Right lobe of liver (tissue), 4 donors: ENCODE measurements around the gene TRAPPC12.

Experiments used
- POLR2A ChIP-seq: fragments of 450-650 bp; IDR thresholded peaks from one replicate; pipeline ENCODE4 v1.6.1; 2017; ENCODE audit warnings: antibody characterized with exemption, mild to moderate bottlenecking
- TF ChIP-seq, protein P1 (sequence below), 4 donors: fragments of 200-600 bp in 3 of 4; fragments of 450-650 bp in 1 of 4; IDR thresholded peaks; one replicate each; pipeline versions ENCODE4 v1.5.1 to v1.8.0; 2016 to 2022; ENCODE audit warnings: antibody characterized with exemption in 4 of 4, mild to moderate bottlenecking in 2 of 4
- donor health status: DM: no; HTN: no; CAD: no.
- donor health status: DM: no; HTN: no; CAD: no.
- donor health status: DM: no; HTN: yes; CAD: no.

DNA sequence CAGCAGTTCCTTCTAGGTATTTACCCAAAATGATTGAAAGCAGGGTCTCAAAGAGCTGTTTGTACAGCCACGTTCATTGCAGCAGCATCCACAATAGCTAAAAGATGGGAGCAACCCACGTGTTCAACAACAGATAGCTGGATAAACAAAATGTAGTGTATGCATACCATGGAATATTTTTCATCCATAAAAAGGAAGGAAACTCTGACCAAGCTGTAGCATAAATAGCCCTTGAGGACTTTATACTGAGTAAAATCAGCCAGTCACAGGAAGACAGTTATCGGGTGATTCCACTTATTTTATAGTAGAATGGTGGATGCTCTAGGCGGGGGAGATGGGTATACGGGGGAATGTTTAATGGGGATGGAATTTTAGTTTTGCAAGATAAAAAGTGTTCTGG is 7.5 kb downstream of the TRAPPC12 start:
- no peak for TF ChIP-seq POLR2A
- TF ChIP-seq, protein P1, sequence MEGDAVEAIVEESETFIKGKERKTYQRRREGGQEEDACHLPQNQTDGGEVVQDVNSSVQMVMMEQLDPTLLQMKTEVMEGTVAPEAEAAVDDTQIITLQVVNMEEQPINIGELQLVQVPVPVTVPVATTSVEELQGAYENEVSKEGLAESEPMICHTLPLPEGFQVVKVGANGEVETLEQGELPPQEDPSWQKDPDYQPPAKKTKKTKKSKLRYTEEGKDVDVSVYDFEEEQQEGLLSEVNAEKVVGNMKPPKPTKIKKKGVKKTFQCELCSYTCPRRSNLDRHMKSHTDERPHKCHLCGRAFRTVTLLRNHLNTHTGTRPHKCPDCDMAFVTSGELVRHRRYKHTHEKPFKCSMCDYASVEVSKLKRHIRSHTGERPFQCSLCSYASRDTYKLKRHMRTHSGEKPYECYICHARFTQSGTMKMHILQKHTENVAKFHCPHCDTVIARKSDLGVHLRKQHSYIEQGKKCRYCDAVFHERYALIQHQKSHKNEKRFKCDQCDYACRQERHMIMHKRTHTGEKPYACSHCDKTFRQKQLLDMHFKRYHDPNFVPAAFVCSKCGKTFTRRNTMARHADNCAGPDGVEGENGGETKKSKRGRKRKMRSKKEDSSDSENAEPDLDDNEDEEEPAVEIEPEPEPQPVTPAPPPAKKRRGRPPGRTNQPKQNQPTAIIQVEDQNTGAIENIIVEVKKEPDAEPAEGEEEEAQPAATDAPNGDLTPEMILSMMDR (IDR thresholded peaks at IDR 0.05) = no peak
